Urinary bladder (tissue), 4 donors: ENCODE measurements around the gene IPCEF1. TPM values are rescaled to one million over a fixed set of nuclear protein-coding genes. Genes with fewer than 3 reads are reported as not detected.

Source experiments
- DNase-seq: peaks from one replicate; pipeline ENCODE4 v3.0.0-alpha.2; 2015; ENCODE audit errors: extremely low spot score
- H3K27ac ChIP-seq: one replicate; pipeline ENCODE4 v1.5.1; 2013; ENCODE audit warnings: low read depth, mild to moderate bottlenecking, moderate library complexity
- H3K36me3 ChIP-seq: one replicate; pipeline ENCODE4 v1.6.1; 2013; ENCODE audit warnings: mild to moderate bottlenecking, moderate library complexity; ENCODE audit not compliant: insufficient read depth
- H3K4me1 ChIP-seq: one replicate; pipeline ENCODE4 v1.6.1; 2013; ENCODE audit warnings: mild to moderate bottlenecking, moderate library complexity; ENCODE audit not compliant: insufficient read depth
- H3K4me3 ChIP-seq: one replicate; pipeline ENCODE4 v1.5.1; 2013; ENCODE audit warnings: low read depth, low read length
- WGBS: extraction: QIAGEN DNeasy Blood & Tissue Kit; methylation state at CpG from one replicate; pipeline ENCODE4 v1.1.7; 2013; 5-methylcytosine and 5-hydroxymethylcytosine counted together
- polyA plus RNA-seq: library from polyadenylated mRNA; stranded (reverse); fragments of 200-250 nt; gene quantifications from one replicate; pipeline ENCODE4 v1.2.3, GENCODE V29; 2013
- total RNA-seq: library from RNA; depleted of rRNA; stranded (reverse); fragments of >200 nt; gene quantifications from one replicate; pipeline ENCODE4 v1.2.3, GENCODE V29; 2014
- donor health status: healthy with polysubstance abuse.
- donor health status: healthy.

IPCEF1 gene
- total and polyA plus RNA-seq, 2 donors: 1.1 to 3.0 TPM

GRCh38 chr6:154360476-154360875 lies 3.9 kb upstream of the IPCEF1 start:
- no peak overlapping the region for H3K27ac ChIP-seq
- no peak for DNase-seq
- H3K4me3 ChIP-seq: no peak overlapping the region
- 98% methylated on average over 3 of the region's 3 CpGs for WGBS
- H3K4me1 ChIP-seq: no peaks in the 10 kb centered on the region
- H3K36me3 ChIP-seq: no peaks in the 10 kb centered on the region

- H3K27ac ChIP-seq: no peak overlapping the region
- H3K4me1 ChIP-seq: no peaks in the 10 kb centered on the region
- no peak for DNase-seq
- 79% methylated on average over 4 of the region's 4 CpGs for WGBS
- H3K4me3 ChIP-seq: no peak overlapping the region
- no peaks in the 10 kb centered on the region for H3K36me3 ChIP-seq
These were observed 3.1 kb upstream of the IPCEF1 start for GRCh38 chr6:154359679-154360078.

- Histone ChIP-seq H3K4me1 (no peaks in the 10 kb centered on the region), H3K4me3 (no peak overlapping the region), H3K27ac (no peak overlapping the region), H3K36me3 (no peaks in the 10 kb centered on the region)
- DNase-seq: no peak
- WGBS: 54% methylated on average over 10 of the region's 10 CpGs
These were observed 2.6 kb upstream of the IPCEF1 start for GRCh38 chr6:154359161-154359574.

GRCh38 chr6:154358019-154358545 lies 1.5 kb upstream of the IPCEF1 start:
- no peaks in the 10 kb centered on the region for H3K4me1 ChIP-seq
- no peaks in the 10 kb centered on the region for H3K36me3 ChIP-seq
- H3K4me3 ChIP-seq: no peak overlapping the region
- no peak overlapping the region for H3K27ac ChIP-seq
- DNase-seq: no peak
- 85% methylated on average over 5 of the region's 5 CpGs for WGBS

GRCh38 chr6:154356113-154356512 lies 490 bp downstream of the IPCEF1 start:
- H3K4me1 ChIP-seq: no peaks in the 10 kb centered on the region
- DNase-seq: no peak
- no peak overlapping the region for H3K27ac ChIP-seq
- 97% methylated on average over 2 of the region's 2 CpGs for WGBS
- H3K36me3 ChIP-seq: no peaks in the 10 kb centered on the region
- H3K4me3 ChIP-seq: no peak overlapping the region

GRCh38 chr6:154354265-154354777 lies 2.3 kb downstream of the IPCEF1 start:
- Histone ChIP-seq H3K36me3 (no peaks in the 10 kb centered on the region), H3K4me3 (no peak overlapping the region), H3K4me1 (no peaks in the 10 kb centered on the region), H3K27ac (no peak overlapping the region)
- no peak for DNase-seq
- WGBS: 96% methylated on average over 8 of the region's 8 CpGs

- Histone ChIP-seq H3K36me3 (no peaks in the 10 kb centered on the region), H3K27ac (no peak overlapping the region), H3K4me3 (no peak overlapping the region), H3K4me1 (no peaks in the 10 kb centered on the region)
- DNase-seq: no peak
- WGBS: 81% methylated on average over 1 of the region's 1 CpG
These were observed 3.0 kb downstream of the IPCEF1 start for GRCh38 chr6:154353626-154354025.

GRCh38 chr6:154352898-154353585 lies 3.6 kb downstream of the IPCEF1 start:
- H3K36me3 ChIP-seq: no peaks in the 10 kb centered on the region
- no peak for DNase-seq
- H3K4me1 ChIP-seq: no peaks in the 10 kb centered on the region
- H3K4me3 ChIP-seq: no peak overlapping the region
- no peak overlapping the region for H3K27ac ChIP-seq
- 92% methylated on average over 15 of the region's 15 CpGs for WGBS

GRCh38 chr6:154350293-154350692 lies 6.3 kb downstream of the IPCEF1 start:
- WGBS: 83% methylated on average over 3 of the region's 3 CpGs
- Histone ChIP-seq H3K4me1 (no peaks in the 10 kb centered on the region), H3K4me3 (no peak overlapping the region), H3K36me3 (no peaks in the 10 kb centered on the region), H3K27ac (no peak overlapping the region)
- no peak for DNase-seq

- WGBS: 89% methylated on average over 6 of the region's 6 CpGs
- DNase-seq: no peak
- no peaks in the 10 kb centered on the region for H3K4me1 ChIP-seq
- no peaks in the 10 kb centered on the region for H3K36me3 ChIP-seq
- no peak overlapping the region for H3K27ac ChIP-seq
- no peak overlapping the region for H3K4me3 ChIP-seq
These were observed 8.6 kb downstream of the IPCEF1 start for GRCh38 chr6:154347981-154348380.

- no peaks in the 10 kb centered on the region for H3K4me1 ChIP-seq
- H3K4me3 ChIP-seq: no peak overlapping the region
- no peak overlapping the region for H3K27ac ChIP-seq
- DNase-seq: no peak
- 90% methylated on average over 4 of the region's 4 CpGs for WGBS
- no peaks in the 10 kb centered on the region for H3K36me3 ChIP-seq
These were observed 10.8 kb downstream of the IPCEF1 start for GRCh38 chr6:154345811-154346210.

- DNase-seq: peak; percentile 53
- Histone ChIP-seq H3K27ac (no peak overlapping the region), H3K4me3 (no peak overlapping the region), H3K4me1 (no peaks in the 10 kb centered on the region), H3K36me3 (no peaks in the 10 kb centered on the region)
- 53% methylated on average over 16 of the region's 16 CpGs for WGBS
These were observed 12.9 kb downstream of the IPCEF1 start for GRCh38 chr6:154343473-154344308.

GRCh38 chr6:154341871-154342270 lies 14.7 kb downstream of the IPCEF1 start:
- no peak overlapping the region for H3K27ac ChIP-seq
- 63% methylated on average over 5 of the region's 5 CpGs for WGBS
- no peak for DNase-seq
- H3K4me1 ChIP-seq: no peaks in the 10 kb centered on the region
- no peaks in the 10 kb centered on the region for H3K36me3 ChIP-seq
- H3K4me3 ChIP-seq: no peak overlapping the region

- Histone ChIP-seq H3K27ac (no peak overlapping the region), H3K4me3 (no peak overlapping the region), H3K36me3 (no peaks in the 10 kb centered on the region), H3K4me1 (no peaks in the 10 kb centered on the region)
- 68% methylated on average over 4 of the region's 4 CpGs for WGBS
- no peak for DNase-seq
These were observed 15.3 kb downstream of the IPCEF1 start for GRCh38 chr6:154341336-154341735.
